Astrocyte (in vitro differentiated cells and primary cell): Measurements from ENCODE around the gene PPP3R1.

Experiments used
- CTCF ChIP-seq: IDR thresholded peaks from 2 replicates; pipeline ENCODE4 v1.5.1; 2011; ENCODE audit warnings: low read depth, mild to moderate bottlenecking, inconsistent platforms, low read length, moderate library complexity; ENCODE audit not compliant: insufficient read depth
- EZH2 ChIP-seq: IDR thresholded peaks from 2 replicates; pipeline ENCODE4 v1.6.1; 2012; ENCODE audit warnings: mild to moderate bottlenecking, low read length, inconsistent platforms; ENCODE audit not compliant: insufficient read depth

GRCh38 chr2:68185541-68186164 is 66.7 kb downstream of the PPP3R1 start:
- TF ChIP-seq CTCF (peak; percentile 67), EZH2 (no peak)
